Head of caudate nucleus (tissue), 42 donors: ENCODE measurements around the gene CLPTM1L.
A peak's percentile ranks its signal among the peaks of the same experiment; 100 is the strongest.
"Not testable (repeated sequence)": the region's sequence is repeated elsewhere in the genome, so short reads cannot be mapped to it uniquely, and the experiment has no call there.

Source experiments
- DNase-seq, 42 donors: peaks; one replicate each; pipeline versions ENCODE4 v3.0.0 to v3.0.0-alpha.2; 2020 to 2021; ENCODE audit warnings: mixed read lengths in 7 of 42
- intact Hi-C: fragments of 100-400 bp; cut with DNase I; formaldehyde crosslinking; loops from one replicate; pipeline ENCODE4 v1.15.0; 2022

Gene CLPTM1L

GRCh38 chr5:1364211-1364610 lies 19.3 kb upstream of the CLPTM1L start:
- intact Hi-C loops: no loop called here
- DNase-seq: no peak

- intact Hi-C loops: no loop called here
- no peak for DNase-seq
Observed at GRCh38 chr5:1363581-1363980, 18.7 kb upstream of the CLPTM1L start.

GRCh38 chr5:1363160-1363559 lies 18.3 kb upstream of the CLPTM1L start:
- intact Hi-C loops: no loop called here

GRCh38 chr5:1362242-1363015 lies 17.5 kb upstream of the CLPTM1L start:
- DNase-seq: no peak
- intact Hi-C loops: no loop called here

More at GRCh38 chr5:1363160-1363559, 18.3 kb upstream of the CLPTM1L start:
- DNase-seq: no peak

GRCh38 chr5:1360861-1361260 lies 16.0 kb upstream of the CLPTM1L start:
- intact Hi-C loops: no loop called here
- DNase-seq: no peak

GRCh38 chr5:1360367-1360766 lies 15.5 kb upstream of the CLPTM1L start:
- DNase-seq, intact Hi-C loops: not testable (repeated sequence)

GRCh38 chr5:1359713-1360112 lies 14.8 kb upstream of the CLPTM1L start:
- DNase-seq: no peak
- intact Hi-C loops: no loop called here

GRCh38 chr5:1359031-1359645 lies 14.2 kb upstream of the CLPTM1L start:
- intact Hi-C loops: no loop called here
- DNase-seq: no peak

- intact Hi-C loops: no loop called here
Observed at GRCh38 chr5:1358726-1359025, 13.8 kb upstream of the CLPTM1L start.

GRCh38 chr5:1357946-1358725 lies 13.2 kb upstream of the CLPTM1L start:
- intact Hi-C loops: no loop called here
- DNase-seq: no peak

More at GRCh38 chr5:1358726-1359025, 13.8 kb upstream of the CLPTM1L start:
- no peak for DNase-seq

- intact Hi-C loops: no loop called here
- no peak for DNase-seq
Observed at GRCh38 chr5:1356873-1357787, 12.2 kb upstream of the CLPTM1L start.

- intact Hi-C loops: no loop called here
- DNase-seq: no peak
Observed at GRCh38 chr5:1354576-1354975, 9.7 kb upstream of the CLPTM1L start.

- peak in 1 of 42 donors; percentile 14 for DNase-seq
- intact Hi-C loops: no loop called here
Observed at GRCh38 chr5:1352231-1353219, 7.6 kb upstream of the CLPTM1L start.

GRCh38 chr5:1351156-1351555 lies 6.3 kb upstream of the CLPTM1L start:
- intact Hi-C loops: no loop called here
- DNase-seq: peak in 35 of 42 donors; percentile 16 to 79 (median 51)

- intact Hi-C loops: loop anchor here (10.0 kb wide), 2 partner anchors 164 to 296 kb away; no protein-coding TSS in a partner anchor
- DNase-seq: peak in 1 of 42 donors; percentile 31
Observed at GRCh38 chr5:1349246-1349645, 4.3 kb upstream of the CLPTM1L start.

- intact Hi-C loops: loop anchor here (10.0 kb wide), 2 partner anchors 164 to 296 kb away; no protein-coding TSS in a partner anchor
- DNase-seq: peak in 1 of 42 donors; percentile 16
Observed at GRCh38 chr5:1348986-1349245, 4.0 kb upstream of the CLPTM1L start.

GRCh38 chr5:1347571-1347970 lies 2.7 kb upstream of the CLPTM1L start:
- peak in 1 of 42 donors; percentile 28 for DNase-seq
- intact Hi-C loops: loop anchor here (10.0 kb wide), 2 partner anchors 163 to 297 kb away; no protein-coding TSS in a partner anchor
